AG20443 (cell line): Measurements from ENCODE around the gene ADGRV1.
A peak's percentile ranks its signal among the peaks of the same experiment; 100 is the strongest.
"Not testable (repeated sequence)": the region's sequence is repeated elsewhere in the genome, so short reads cannot be mapped to it uniquely, and the experiment has no call there.

Source experiments
- DNase-seq: peaks from one replicate; pipeline ENCODE4 v3.0.0; 2012; ENCODE audit warnings: low spot score, mixed read lengths

The ADGRV1 gene

DNA sequence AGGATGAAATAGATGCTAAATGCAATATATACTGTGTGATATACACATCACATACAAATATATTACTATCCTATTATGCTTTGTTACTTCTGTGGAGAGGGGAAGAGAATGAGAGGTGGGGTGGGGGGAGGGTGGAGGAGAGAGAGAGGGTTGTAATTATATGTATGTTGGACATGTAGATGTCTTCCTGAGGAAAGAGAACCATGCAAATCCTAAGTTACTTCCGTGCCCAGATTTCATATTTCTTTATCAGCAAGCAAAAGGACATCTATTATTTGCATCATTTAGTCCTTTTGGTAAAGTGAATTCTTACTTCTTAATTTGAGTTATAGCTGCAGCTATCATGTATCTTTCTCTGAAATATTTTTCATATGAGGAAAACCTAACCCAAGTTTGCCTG is 187.5 kb downstream of the ADGRV1 start:
- DNase-seq: no peak

DNA sequence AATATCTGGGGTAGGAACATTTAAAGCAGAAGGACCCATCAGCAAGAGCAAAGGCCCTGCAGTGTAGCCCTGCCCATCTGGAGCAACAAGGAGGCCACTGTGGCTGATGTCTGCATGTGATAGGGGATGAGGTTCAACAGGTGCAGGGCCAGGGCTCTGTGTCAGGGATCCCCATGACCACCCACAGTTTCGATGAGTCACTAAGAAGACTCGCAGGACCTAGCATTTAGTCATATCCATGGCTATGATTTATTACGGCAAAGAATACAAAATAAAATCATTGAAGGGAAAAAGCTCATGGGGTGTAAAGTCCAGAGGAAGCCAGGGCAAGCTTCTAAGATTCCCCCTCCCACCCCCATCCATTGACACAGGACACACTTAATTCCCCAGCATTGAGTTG is 188.6 kb downstream of the ADGRV1 start:
- DNase-seq: no peak

DNA sequence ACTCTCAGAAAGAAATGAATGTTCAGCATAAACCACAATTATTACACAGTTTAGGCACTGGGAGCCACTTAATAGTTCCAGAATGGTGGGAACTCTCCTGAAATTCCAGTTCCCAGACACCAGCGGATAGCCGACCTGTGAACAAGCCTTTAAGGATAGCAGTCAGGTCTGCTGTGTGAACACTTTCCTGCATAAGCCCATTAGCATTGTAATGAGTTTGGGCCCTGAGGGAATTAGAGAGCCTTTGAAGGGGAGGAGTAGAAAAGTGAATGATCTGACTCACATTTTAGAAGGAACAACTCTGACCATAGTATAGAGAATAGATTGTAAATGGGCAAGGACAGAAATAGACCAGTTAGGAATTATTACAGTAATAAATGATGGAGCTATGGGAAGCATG is 189.1 kb downstream of the ADGRV1 start:
- DNase-seq: no peak

DNA sequence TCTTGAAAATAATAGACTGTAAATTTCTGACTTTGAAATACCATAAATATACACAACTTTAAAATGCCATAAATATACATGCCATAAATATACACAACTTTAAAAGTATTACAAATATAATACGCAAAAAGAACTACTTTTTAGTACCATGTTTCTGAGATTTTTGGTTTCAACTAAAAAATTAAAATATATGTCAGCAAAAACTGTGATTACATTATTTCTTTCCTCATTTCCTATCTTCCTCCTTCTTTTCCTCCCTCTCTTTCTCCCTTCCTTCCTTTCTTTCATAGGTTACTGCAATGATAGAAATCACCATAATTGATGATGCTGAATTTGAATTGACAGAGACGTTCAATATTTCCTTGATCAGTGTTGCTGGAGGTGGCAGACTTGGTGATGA is 200.5 kb downstream of the ADGRV1 start:
- no peak for DNase-seq

DNA sequence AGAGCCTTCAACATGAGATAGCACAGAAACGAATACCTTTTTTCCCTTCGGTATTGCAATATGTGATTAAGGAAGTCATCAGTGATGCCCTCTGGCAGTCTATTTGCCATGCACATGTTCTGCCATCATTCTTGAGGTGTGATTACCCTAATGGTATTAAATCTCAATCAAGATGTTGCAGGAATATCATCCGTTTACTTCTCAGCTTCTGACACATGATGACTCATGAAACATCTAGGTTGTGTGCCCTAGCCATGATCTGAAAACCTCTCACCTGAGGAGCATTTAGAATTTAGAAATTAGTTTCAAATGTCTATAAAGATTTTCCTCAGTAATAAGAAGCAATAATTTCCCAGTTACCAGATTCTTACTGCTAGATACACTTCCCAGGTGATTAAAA is 209.1 kb downstream of the ADGRV1 start:
- DNase-seq: no peak

DNA sequence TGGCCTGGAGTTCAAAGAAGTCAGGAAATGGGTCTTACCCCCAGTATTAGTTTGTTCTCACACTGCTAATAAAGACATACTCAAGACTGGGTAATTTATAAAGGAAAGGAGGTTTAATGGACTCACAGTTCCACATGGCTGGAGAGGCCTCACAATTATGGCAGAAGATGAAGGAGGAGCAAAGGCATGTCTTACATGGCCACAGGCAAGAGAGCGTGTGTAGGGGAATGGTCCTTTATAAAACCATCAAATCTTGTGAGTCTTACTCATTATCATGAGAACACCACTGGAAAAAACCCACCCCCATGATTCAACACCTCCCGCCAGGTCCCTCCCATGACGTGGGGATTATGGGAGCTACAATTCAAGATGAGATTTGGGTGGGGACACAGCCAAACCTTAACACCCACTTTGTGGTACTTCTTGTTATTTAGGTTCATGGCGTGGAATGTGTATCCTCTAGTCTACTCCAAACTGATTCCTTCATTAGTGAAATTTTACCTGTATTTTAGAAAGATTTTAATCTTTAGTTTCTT is 211.5 kb downstream of the ADGRV1 start:
- not testable (repeated sequence) for DNase-seq

DNA sequence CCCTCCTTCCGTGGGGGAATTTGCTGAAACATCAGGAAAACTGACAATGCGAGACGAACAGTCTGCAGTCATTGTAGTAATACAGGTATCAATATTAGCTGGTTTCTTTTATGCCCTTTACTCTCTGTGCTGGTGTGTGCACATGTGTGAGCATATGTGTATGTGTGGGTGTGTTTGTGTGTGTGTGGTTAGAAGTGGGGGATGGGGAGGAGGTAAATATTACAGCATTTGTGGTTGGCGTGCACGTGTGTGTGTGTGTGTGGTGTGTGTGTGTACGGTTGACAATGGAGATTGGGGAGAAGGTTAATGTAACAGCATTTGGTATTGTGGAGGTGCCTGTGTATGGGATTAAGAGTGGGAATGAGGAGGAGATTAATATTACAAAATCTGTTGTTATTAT is 219.4 kb downstream of the ADGRV1 start:
- DNase-seq: no peak

DNA sequence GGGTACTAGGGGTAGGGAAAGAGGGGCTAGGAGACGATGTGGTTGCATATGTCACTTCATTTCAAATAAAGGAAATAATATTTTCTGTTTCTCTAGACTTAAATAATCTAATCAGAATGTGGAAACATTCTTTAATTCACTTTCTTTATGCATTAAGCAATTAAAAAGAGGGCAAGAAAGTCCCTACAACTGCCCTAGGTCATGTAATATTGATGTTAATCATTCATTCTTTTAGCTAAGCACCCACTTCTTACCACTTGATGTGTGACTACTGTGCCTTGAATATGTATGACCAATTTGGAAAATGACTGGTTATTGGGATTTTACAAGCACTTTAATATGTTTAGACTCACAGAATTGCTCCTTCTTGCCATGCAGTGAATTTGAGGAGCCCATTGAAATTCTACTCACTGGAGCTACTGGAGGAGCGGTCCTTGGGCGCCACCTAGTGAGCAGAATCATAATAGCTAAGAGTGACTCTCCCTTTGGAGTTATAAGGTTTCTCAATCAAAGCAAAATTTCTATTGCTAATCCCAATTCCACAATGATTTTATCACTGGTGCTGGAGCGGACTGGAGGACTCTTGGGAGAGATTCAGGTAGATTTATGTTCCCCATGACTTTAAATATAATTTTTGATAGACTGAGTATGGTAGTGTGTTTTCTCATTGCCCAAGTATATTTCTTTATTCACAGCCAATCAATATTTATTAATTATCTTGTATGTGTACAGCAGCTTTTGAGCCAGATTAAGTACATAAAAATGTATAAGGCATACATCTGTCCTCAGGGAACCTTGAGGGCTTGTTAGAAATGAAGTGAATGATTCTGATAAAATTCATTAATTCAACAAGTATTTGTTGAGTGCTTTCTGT is 225.1 kb downstream of the ADGRV1 start:
- DNase-seq: peak; percentile 64

DNA sequence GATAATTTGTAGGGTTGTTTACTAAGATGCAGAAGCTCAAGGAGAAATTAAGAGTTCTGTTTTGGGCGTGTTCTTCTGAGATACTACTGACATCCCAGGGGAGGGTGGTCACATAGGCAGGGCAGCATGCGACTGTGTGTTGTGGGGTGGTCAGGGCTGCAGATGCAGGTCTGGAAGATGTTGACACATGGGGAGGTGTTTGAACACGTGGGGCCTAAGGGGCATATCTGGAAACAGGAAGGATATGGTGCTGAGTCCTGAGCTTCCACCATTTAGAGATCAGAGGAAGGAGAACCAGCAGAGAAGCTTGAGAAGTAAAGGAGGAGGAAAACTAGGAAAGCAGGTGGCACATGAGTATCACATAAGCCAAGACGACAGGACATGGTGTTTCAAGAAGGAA is 228.2 kb downstream of the ADGRV1 start:
- no peak for DNase-seq

DNA sequence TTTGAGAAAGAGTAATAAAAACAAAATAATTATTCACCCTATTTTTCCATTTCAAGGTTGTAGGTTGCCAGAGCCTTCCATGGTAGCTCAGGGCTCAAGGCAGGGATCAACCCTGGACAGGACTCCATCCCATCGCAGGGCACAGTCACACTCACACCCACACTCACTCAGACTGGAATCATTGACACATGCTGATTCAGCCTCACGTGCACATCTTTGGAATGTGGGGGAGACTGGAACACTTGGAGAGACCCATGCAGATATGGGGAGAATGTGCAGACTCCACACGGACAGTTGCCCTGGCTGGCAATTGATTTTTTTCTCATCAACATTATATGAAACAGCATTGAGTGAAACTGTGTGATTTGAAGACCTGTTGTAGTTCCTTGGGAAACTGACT is 234.1 kb downstream of the ADGRV1 start:
- DNase-seq: no peak

DNA sequence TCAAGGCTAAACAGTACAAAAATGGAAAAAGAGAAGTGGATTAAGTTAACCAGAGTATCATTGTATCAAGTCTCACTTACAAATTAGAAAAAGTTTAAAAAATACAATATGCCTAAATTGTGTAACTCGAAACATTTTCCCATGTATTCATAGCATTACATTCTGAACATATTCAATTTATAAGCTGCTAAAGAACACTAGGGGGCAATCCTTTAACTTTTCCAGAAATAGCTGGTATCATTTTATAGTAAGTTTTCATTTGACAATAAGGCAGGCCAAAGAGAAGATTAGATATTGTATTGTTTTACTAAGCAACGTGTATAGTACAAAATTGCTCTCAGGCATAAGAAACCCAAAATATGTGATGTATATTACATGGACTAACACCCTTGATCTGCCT is 234.6 kb downstream of the ADGRV1 start:
- DNase-seq: no peak

DNA sequence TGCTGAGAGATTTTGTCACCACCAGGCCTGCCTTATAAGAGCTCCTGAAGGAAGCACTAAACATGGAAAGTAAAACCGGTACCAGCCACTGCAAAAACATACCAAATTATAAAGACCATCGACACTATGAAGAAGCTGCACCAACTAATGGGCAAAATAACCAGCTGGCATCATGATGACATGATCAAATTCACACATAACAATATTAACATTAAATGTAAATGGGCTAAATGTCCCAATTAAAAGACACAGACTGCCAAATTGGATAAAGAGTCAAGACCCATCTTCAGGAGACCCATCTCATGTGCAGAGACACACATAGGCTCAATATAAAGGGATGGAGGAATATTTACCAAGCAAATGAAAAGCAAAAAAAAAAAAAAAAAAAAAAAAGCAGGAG is 238.3 kb downstream of the ADGRV1 start:
- not testable (repeated sequence) for DNase-seq

DNA sequence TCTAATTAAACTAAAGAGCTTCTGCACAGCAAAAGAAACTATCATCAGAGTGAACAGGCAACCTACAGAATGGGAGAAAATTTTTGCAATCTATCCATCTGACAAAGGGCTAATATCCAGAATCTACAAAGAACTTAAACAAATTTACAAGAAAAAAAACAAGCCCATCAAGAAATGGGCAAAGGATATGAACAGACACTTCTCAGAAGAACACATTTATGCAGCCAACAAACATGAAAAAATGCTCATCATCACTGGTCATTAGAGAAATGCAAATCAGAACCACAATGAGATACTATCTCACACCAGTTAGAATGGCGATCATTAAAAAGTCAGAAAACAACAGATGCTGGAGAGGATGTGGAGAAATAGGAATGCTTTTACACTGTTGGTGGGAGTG is 241.5 kb downstream of the ADGRV1 start:
- DNase-seq: not testable (repeated sequence)

DNA sequence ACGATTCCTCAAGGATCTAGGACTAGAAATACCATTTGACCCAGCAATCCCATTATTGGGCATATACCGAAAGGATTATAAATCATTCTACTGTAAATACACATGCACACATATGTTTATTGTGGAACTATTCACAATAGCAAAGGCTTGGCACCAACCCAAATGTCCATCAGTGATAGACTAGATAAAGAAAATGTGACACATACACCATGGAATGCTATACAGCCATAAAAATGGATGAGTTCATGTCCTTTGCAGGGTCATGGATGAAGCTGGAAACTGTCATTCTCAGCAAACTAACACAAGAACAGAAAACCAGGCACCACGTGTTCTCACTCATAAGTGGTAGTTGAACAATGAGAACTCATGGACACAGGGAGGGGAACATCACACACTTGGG is 241.9 kb downstream of the ADGRV1 start:
- DNase-seq: not testable (repeated sequence)

DNA sequence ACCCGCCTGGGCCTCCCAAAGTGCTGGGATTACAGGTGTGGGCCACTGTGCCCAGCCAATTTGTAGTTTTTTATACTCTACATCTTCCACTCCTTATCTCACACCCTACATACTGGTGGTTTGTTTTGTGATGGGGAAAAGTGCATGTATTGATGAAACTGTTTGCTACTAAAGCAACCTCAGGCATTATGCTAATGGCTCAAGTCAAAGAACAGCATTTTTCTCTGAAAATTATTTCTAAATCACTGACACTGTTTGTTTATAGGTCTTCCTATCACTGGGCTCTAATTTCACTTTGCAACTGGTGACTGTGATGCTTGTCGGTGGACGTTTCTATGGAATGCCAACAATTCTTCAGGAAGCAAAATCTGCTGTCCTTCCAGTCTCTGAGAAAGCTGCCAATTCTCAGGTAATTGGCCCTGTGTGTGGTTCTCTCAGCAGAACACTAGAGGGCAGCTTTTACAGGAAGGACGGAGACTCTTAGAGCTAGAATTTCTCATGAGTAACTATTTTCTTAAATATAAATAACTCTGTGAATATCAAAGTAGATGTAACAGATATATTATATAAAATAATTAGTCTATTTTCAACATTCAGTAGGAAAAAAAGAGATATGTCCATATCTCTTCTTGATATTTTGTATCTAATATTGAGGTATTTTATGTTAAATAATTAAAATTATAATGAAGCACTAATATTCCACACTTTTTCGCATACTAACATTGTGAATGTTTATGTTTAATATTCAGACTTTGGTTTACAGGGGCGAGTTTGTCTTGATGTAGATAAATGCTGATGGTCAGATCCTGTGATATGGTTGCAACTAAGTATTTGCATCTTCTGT is 244.1 kb downstream of the ADGRV1 start:
- peak; percentile 53 for DNase-seq

DNA sequence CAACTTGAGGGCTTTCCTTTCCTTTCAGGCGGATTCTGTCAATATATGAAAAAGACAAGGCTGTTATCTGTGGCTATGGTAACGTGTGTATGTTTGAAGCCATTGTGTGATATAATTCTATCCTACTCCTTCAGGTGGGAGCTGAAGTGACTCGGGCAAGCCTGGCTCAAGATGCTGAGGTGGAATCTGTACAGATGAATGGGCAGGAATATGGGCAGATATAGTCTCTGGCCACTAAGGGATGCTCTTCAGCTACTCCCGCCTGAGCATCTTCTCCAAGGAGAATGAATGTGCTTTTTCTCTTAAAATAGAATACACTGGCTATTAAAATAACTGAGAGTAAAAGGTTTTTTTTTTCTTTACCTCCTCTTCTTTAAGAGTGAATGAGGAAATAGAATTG is 244.8 kb downstream of the ADGRV1 start:
- DNase-seq: no peak

DNA sequence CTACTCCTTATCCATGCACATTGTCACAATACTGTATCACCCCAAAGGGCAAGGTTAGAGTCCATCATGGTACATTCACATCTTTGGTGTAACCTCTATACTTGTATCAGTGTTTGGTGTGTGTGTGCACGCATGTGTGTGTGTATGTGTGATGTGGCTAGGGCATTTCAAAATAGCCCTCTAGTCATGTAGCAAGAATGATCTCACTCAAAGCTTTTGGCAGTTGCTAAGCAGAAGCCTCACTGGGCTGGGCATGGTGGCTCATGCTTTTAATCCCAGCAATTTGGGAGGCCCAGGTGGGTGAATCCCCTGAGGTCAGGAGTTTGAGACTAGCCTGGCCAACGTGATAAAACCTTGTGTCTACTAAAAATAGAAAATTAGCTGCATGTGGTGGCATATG is 245.3 kb downstream of the ADGRV1 start:
- no peak for DNase-seq

DNA sequence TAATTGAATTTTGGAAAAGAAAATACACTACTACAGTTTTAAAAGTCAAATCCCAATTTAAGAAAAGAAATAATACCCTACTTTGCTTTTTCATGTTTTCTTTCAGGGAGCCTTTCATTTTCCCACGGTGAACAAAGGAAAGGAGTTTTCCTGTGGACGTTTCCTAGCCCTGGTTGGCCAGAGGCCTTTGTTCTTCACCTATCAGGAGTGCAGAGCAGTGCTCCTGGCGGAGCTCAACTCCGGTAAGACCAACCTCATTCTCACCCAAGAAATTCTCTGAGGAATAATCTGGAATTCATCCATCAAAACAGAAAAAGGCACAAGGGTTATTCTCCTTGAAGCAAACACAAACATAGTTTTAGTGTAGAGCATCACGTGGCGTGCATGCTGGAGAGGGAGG is 248.9 kb downstream of the ADGRV1 start:
- DNase-seq: no peak

DNA sequence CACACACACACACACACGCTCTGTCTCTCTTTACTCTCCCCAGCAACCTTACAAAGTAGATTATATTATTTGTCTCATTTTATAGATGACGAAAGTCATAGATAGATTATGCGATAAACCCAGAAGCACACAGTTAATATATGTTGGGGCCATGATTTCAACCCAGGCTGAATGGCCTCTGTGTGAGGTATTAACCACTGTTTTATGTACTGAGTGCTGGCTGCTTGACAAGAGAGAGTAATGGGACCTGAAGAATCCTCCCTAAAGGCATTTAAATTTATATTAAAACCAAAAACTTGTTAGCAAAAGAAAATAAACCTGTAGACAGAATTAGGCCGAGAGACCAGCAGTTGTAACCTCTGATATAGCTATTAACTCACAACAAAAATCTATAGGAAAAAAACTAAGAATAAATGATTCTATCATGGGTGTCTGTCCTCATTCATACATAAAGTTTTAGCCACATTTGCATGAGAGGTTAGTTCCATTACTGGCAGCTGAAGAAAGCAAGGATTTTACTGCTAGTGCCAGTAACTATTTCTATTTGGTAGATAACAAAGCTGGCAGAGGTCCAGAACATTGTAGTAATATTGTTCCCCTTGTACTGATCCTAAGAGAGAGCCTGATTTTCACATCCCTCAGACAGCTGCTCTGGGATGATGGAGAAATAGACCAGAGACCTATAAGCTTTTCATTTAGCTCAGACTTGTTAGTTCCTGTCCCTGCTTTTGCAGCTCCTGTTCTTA is 250.9 kb downstream of the ADGRV1 start:
- DNase-seq: no peak

DNA sequence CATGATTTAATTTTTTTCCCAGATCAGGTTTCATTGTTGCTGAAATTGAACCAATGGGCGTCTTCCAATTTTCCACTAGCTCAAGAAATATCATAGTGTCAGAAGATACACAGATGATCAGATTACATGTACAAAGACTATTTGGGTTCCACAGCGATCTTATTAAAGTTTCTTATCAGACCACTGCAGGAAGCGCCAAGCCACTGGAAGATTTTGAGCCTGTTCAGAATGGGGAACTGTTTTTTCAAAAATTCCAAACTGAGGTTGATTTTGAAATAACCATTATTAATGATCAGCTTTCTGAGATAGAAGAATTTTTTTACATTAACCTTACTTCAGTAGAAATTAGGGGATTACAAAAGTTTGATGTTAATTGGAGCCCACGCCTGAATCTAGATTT is 251.6 kb downstream of the ADGRV1 start:
- DNase-seq: no peak

DNA sequence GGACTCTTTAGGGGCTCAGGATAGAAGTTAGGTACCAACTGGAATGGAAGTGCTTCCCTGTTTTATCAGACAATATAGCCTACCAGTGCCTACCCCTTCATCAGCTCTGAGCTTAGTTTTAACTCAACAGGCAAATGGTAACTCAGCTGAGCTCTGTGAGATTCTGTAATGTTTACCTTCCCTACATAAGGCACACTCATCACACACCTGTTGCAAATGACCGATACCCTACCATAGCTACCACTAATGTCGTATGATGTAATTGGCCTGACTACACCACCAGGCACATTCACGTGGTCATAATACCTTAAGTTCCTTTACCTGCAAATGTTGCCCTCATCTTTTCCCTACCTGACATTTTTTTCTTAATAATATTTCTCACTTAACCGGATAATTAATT is 254.8 kb downstream of the ADGRV1 start:
- no peak for DNase-seq

DNA sequence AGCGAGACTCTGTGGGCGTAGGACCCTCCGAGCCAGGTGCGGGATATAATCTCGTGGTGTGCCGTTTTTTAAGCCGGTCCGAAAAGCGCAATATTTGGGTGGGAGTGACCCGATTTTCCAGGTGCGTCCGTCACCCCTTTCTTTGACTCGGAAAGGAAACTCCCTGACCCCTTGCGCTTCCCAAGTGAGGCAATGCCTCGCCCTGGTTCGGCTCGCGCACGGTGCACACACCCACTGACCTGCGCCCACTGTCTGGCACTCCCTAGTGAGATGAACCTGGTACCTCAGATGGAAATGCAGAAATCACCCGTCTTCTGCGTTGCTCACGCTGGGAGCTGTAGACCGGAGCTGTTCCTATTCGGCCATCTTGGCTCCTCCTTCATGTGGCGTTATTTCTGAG is 263.5 kb downstream of the ADGRV1 start:
- not testable (repeated sequence) for DNase-seq
